ENCODE results near the gene TUBB. TPM values are rescaled to one million over a fixed set of nuclear protein-coding genes. Genes with fewer than 3 reads are reported as not detected.

The TUBB gene
- total and polyA plus RNA-seq, 3 experiments from 2014 or later: 136 to 1,639 (median 1,610) TPM

GRCh38 chr6:30689022-30689865 lies 30.9 kb upstream of the TUBB start:
- Histone ChIP-seq H3K36me3 (ENCODE audit: insufficient read depth, low read length) (no peaks in the 10 kb centered on the region), H3K9me3 (ENCODE audit: low read length) (no peaks in the 10 kb centered on the region), H3K4me3 (ENCODE audit: low read length) (no peak overlapping the region), H3K27ac (ENCODE audit: low read depth, low read length) (no peak overlapping the region), H3K27me3 (ENCODE audit: insufficient read depth, low read length, poor library complexity, severe bottlenecking) (no peaks in the 10 kb centered on the region), H3K4me1 (ENCODE audit: insufficient read depth, low read length) (peaks cover 37% of the 10 kb centered on the region)
- H3K4me3 Mint-ChIP-seq: peak overlapping the region; percentile 81 to 100 (median 99)
- POLR2A ChIA-PET: interaction anchor here (1.0 kb wide), 1 partner anchor 28 kb away, joined by 3 read pairs; the partner anchor contains the start of gene MDC1
- DNase-seq: no peak
- peaks cover under 1 to 26% (median 2%) of the 10 kb centered on the region in 3 donors for H3K36me3 Mint-ChIP-seq
- H3K27ac Mint-ChIP-seq: peak overlapping the region; percentile 86 to 99 (median 96)
- no peaks in the 10 kb centered on the region for H3K27me3 Mint-ChIP-seq
- peaks cover 40 to 53% (median 40%) of the 10 kb centered on the region in 3 donors for H3K4me1 Mint-ChIP-seq
- H3K9me3 Mint-ChIP-seq: no peaks in the 10 kb centered on the region
- CTCF ChIA-PET: interaction anchor here (1.0 to 3.1 kb wide), 4 partner anchors 10 to 42 kb away, joined by 3 to 23 read pairs (median 13); no protein-coding TSS in a partner anchor

GRCh38 chr6:30689985-30690384 lies 30.2 kb upstream of the TUBB start:
- no peak for DNase-seq
- POLR2A ChIA-PET: interaction anchor here (1.0 kb wide), 1 partner anchor 27 kb away, joined by 3 read pairs; the partner anchor contains the start of gene MDC1
- Mint-ChIP-seq H3K4me3 (peak overlapping the region; percentile 81 to 100 (median 90)), H3K4me1 (peaks cover 40 to 53% (median 40%) of the 10 kb centered on the region in 3 donors), H3K27me3 (no peaks in the 10 kb centered on the region), H3K9me3 (no peaks in the 10 kb centered on the region), H3K36me3 (peaks cover 0 to 21% (median 2%) of the 10 kb centered on the region in 3 donors), H3K27ac (peak overlapping the region; percentile 58 to 99 (median 94))
- Histone ChIP-seq H3K27ac (ENCODE audit: low read depth, low read length) (peak overlapping the region; percentile 24), H3K4me3 (ENCODE audit: low read length) (peak overlapping the region; percentile 37), H3K36me3 (ENCODE audit: insufficient read depth, low read length) (no peaks in the 10 kb centered on the region), H3K4me1 (ENCODE audit: insufficient read depth, low read length) (peaks cover 37% of the 10 kb centered on the region), H3K27me3 (ENCODE audit: insufficient read depth, low read length, poor library complexity, severe bottlenecking) (no peaks in the 10 kb centered on the region), H3K9me3 (ENCODE audit: low read length) (no peaks in the 10 kb centered on the region)
- CTCF ChIA-PET: interaction anchor here (1.4 to 3.1 kb wide), 5 partner anchors 10 to 33 kb away, joined by 3 to 23 read pairs (median 21); no protein-coding TSS in a partner anchor

- peak within 1 kb of the TSS; percentile 37 for H3K4me3 ChIP-seq (ENCODE audit: low read length)
- H3K36me3 ChIP-seq (ENCODE audit: insufficient read depth, low read length): no peaks in the 10 kb centered on the region
- no peaks in the 10 kb centered on the region for H3K9me3 Mint-ChIP-seq
- peak; percentile 54 to 76 (median 68) for DNase-seq
- peak within 1 kb of the TSS; percentile 24 for H3K27ac ChIP-seq (ENCODE audit: low read depth, low read length)
- H3K27me3 ChIP-seq (ENCODE audit: insufficient read depth, low read length, poor library complexity, severe bottlenecking): no peaks in the 10 kb centered on the region
- H3K36me3 Mint-ChIP-seq: peaks cover 0 to 15% (median 2%) of the 10 kb centered on the region in 3 donors
- peak within 1 kb of the TSS; percentile 58 to 99 (median 96) for H3K27ac Mint-ChIP-seq
- H3K9me3 ChIP-seq (ENCODE audit: low read length): no peaks in the 10 kb centered on the region
- H3K4me1 ChIP-seq (ENCODE audit: insufficient read depth, low read length): peaks cover 37% of the 10 kb centered on the region
- peak within 1 kb of the TSS; percentile 81 to 100 (median 90) for H3K4me3 Mint-ChIP-seq
- peaks cover 40 to 53% (median 40%) of the 10 kb centered on the region in 3 donors for H3K4me1 Mint-ChIP-seq
- POLR2A ChIA-PET: interaction anchor here (0.7 to 1.5 kb wide), 4 partner anchors 9 to 31 kb away, joined by 3 to 8 read pairs (median 4); partner anchors contain the start of genes MDC1 and TUBB
- CTCF ChIA-PET: interaction anchor here (1.4 to 3.1 kb wide), 5 partner anchors 9 to 32 kb away, joined by 3 to 21 read pairs (median 4); no protein-coding TSS in a partner anchor
- no peaks in the 10 kb centered on the region for H3K27me3 Mint-ChIP-seq
Measured at GRCh38 chr6:30690403-30691207, 29.5 kb upstream of the TUBB start, which contains the start of gene NRM. NRM (minus strand) TSS chr6:30690984; CDS start chr6:30690974, 10 bp downstream.

GRCh38 chr6:30691208-30691847 lies 28.8 kb upstream of the TUBB start:
- no peak for DNase-seq
- Mint-ChIP-seq H3K4me1 (peaks cover 40 to 50% (median 40%) of the 10 kb centered on the region in 3 donors), H3K27me3 (no peaks in the 10 kb centered on the region), H3K36me3 (peaks cover 0 to 7% (median 2%) of the 10 kb centered on the region in 3 donors), H3K4me3 (peak overlapping the region; percentile 81 to 99 (median 86)), H3K9me3 (no peaks in the 10 kb centered on the region), H3K27ac (peak overlapping the region; percentile 43 to 99 (median 84))
- H3K27me3 ChIP-seq (ENCODE audit: insufficient read depth, low read length, poor library complexity, severe bottlenecking): no peaks in the 10 kb centered on the region
- POLR2A ChIA-PET: interaction anchor here (0.7 to 1.5 kb wide), 4 partner anchors 9 to 31 kb away, joined by 3 to 8 read pairs (median 4); partner anchors contain the start of genes MDC1 and TUBB
- no peaks in the 10 kb centered on the region for H3K36me3 ChIP-seq (ENCODE audit: insufficient read depth, low read length)
- CTCF ChIA-PET: interaction anchor here (1.4 to 3.1 kb wide), 4 partner anchors 11 to 31 kb away, joined by 3 to 21 read pairs (median 10); no protein-coding TSS in a partner anchor
- H3K27ac ChIP-seq (ENCODE audit: low read depth, low read length): peak overlapping the region; percentile 24
- H3K4me1 ChIP-seq (ENCODE audit: insufficient read depth, low read length): peaks cover 37% of the 10 kb centered on the region
- H3K9me3 ChIP-seq (ENCODE audit: low read length): no peaks in the 10 kb centered on the region
- peak overlapping the region; percentile 37 for H3K4me3 ChIP-seq (ENCODE audit: low read length)

- Histone ChIP-seq H3K4me3 (ENCODE audit: low read length) (no peak overlapping the region), H3K27ac (ENCODE audit: low read depth, low read length) (no peak overlapping the region), H3K27me3 (ENCODE audit: insufficient read depth, low read length, poor library complexity, severe bottlenecking) (no peaks in the 10 kb centered on the region), H3K9me3 (ENCODE audit: low read length) (no peaks in the 10 kb centered on the region), H3K4me1 (ENCODE audit: insufficient read depth, low read length) (peaks cover under 1% of the 10 kb centered on the region), H3K36me3 (ENCODE audit: insufficient read depth, low read length) (peaks cover 3% of the 10 kb centered on the region)
- ChIA-PET POLR2A (no interaction called here), CTCF (interaction anchor here (1.4 to 1.6 kb wide), 2 partner anchors 8 to 34 kb away, joined by 3 to 6 read pairs; no protein-coding TSS in a partner anchor)
- Mint-ChIP-seq H3K4me1 (peaks cover 3 to 7% (median 3%) of the 10 kb centered on the region in 3 donors), H3K27ac (no peak overlapping the region), H3K36me3 (peaks cover 0 to 13% (median 2%) of the 10 kb centered on the region in 3 donors), H3K4me3 (no peak overlapping the region), H3K9me3 (no peaks in the 10 kb centered on the region), H3K27me3 (no peaks in the 10 kb centered on the region)
- no peak for DNase-seq
Measured at GRCh38 chr6:30696432-30696831, 23.7 kb upstream of the TUBB start.

- H3K9me3 ChIP-seq (ENCODE audit: low read length): no peaks in the 10 kb centered on the region
- no peak for DNase-seq
- peaks cover 16 to 46% (median 19%) of the 10 kb centered on the region in 3 donors for H3K36me3 Mint-ChIP-seq
- ChIA-PET CTCF (interaction anchor here (1.3 kb wide), 1 partner anchor 11 kb away, joined by 4 read pairs; no protein-coding TSS in a partner anchor), POLR2A (no interaction called here)
- H3K27ac ChIP-seq (ENCODE audit: low read depth, low read length): no peak overlapping the region
- no peaks in the 10 kb centered on the region for H3K9me3 Mint-ChIP-seq
- no peaks in the 10 kb centered on the region for H3K4me1 Mint-ChIP-seq
- H3K27me3 Mint-ChIP-seq: no peaks in the 10 kb centered on the region
- peak overlapping the region in 1 of 8 donors; percentile 42 for H3K27ac Mint-ChIP-seq
- no peaks in the 10 kb centered on the region for H3K27me3 ChIP-seq (ENCODE audit: insufficient read depth, low read length, poor library complexity, severe bottlenecking)
- peaks cover 5% of the 10 kb centered on the region for H3K36me3 ChIP-seq (ENCODE audit: insufficient read depth, low read length)
- H3K4me3 ChIP-seq (ENCODE audit: low read length): no peak overlapping the region
- no peak overlapping the region for H3K4me3 Mint-ChIP-seq
- no peaks in the 10 kb centered on the region for H3K4me1 ChIP-seq (ENCODE audit: insufficient read depth, low read length)
Measured at GRCh38 chr6:30700340-30700739, 19.8 kb upstream of the TUBB start.

GRCh38 chr6:30703011-30703410 lies 17.1 kb upstream of the TUBB start:
- Histone ChIP-seq H3K4me3 (ENCODE audit: low read length) (no peak overlapping the region), H3K9me3 (ENCODE audit: low read length) (no peaks in the 10 kb centered on the region), H3K27me3 (ENCODE audit: insufficient read depth, low read length, poor library complexity, severe bottlenecking) (no peaks in the 10 kb centered on the region), H3K4me1 (ENCODE audit: insufficient read depth, low read length) (no peaks in the 10 kb centered on the region), H3K36me3 (ENCODE audit: insufficient read depth, low read length) (peaks cover 10% of the 10 kb centered on the region), H3K27ac (ENCODE audit: low read depth, low read length) (no peak overlapping the region)
- Mint-ChIP-seq H3K4me3 (no peak overlapping the region), H3K4me1 (no peaks in the 10 kb centered on the region), H3K9me3 (no peaks in the 10 kb centered on the region), H3K27ac (peak overlapping the region in 1 of 8 donors; percentile 86), H3K36me3 (peaks cover 19 to 67% (median 24%) of the 10 kb centered on the region in 3 donors), H3K27me3 (no peaks in the 10 kb centered on the region)
- DNase-seq: no peak
- ChIA-PET CTCF (interaction anchor here (1.5 to 5.0 kb wide), 3 partner anchors 12 to 25 kb away, joined by 3 to 21 read pairs (median 3); partner anchors contain the start of gene NRM), POLR2A (no interaction called here)

All from CD8-positive, alpha-beta memory T cell (primary cell).